Measurements from ENCODE around the gene CCR4. TPM values are rescaled to one million over a fixed set of nuclear protein-coding genes. Genes with fewer than 3 reads are reported as not detected.

The CCR4 gene
- total and polyA plus RNA-seq, 8 donors: 0.73 to 4.2 (median 2.1) TPM

GRCh38 chr3:33001889-33002288 lies 50.4 kb downstream of the CCR4 start:
- TF ChIP-seq, protein P1, sequence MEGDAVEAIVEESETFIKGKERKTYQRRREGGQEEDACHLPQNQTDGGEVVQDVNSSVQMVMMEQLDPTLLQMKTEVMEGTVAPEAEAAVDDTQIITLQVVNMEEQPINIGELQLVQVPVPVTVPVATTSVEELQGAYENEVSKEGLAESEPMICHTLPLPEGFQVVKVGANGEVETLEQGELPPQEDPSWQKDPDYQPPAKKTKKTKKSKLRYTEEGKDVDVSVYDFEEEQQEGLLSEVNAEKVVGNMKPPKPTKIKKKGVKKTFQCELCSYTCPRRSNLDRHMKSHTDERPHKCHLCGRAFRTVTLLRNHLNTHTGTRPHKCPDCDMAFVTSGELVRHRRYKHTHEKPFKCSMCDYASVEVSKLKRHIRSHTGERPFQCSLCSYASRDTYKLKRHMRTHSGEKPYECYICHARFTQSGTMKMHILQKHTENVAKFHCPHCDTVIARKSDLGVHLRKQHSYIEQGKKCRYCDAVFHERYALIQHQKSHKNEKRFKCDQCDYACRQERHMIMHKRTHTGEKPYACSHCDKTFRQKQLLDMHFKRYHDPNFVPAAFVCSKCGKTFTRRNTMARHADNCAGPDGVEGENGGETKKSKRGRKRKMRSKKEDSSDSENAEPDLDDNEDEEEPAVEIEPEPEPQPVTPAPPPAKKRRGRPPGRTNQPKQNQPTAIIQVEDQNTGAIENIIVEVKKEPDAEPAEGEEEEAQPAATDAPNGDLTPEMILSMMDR (IDR thresholded peaks at IDR 0.05): no peak
- no peak for ATAC-seq
- Histone ChIP-seq H3K27ac (no peak overlapping the region), H3K4me1 (no peaks in the 10 kb centered on the region), H3K27me3 (no peaks in the 10 kb centered on the region), H3K4me3 (no peak overlapping the region), H3K9me3 (peaks cover 0 to 2% of the 10 kb centered on the region in 2 donors), H3K36me3 (peaks cover 0 to 71% of the 10 kb centered on the region in 2 donors)
- DNase-seq: no peak
- intact Hi-C loops (cut with DNase I): no loop called here

GRCh38 chr3:33003308-33003707 lies 51.9 kb downstream of the CCR4 start:
- ATAC-seq (no peak), DNase-seq (no peak)
- H3K27ac ChIP-seq: no peak overlapping the region
- intact Hi-C loops (cut with DNase I): no loop called here
- H3K27me3 ChIP-seq: no peaks in the 10 kb centered on the region
- no peak overlapping the region for H3K4me3 ChIP-seq
- H3K4me1 ChIP-seq: no peaks in the 10 kb centered on the region
- TF ChIP-seq, protein P1 (IDR thresholded peaks at IDR 0.05): no peak
- H3K9me3 ChIP-seq: peaks cover 0 to 2% of the 10 kb centered on the region in 2 donors
- H3K36me3 ChIP-seq: peaks cover 0 to 68% of the 10 kb centered on the region in 2 donors

DNA sequence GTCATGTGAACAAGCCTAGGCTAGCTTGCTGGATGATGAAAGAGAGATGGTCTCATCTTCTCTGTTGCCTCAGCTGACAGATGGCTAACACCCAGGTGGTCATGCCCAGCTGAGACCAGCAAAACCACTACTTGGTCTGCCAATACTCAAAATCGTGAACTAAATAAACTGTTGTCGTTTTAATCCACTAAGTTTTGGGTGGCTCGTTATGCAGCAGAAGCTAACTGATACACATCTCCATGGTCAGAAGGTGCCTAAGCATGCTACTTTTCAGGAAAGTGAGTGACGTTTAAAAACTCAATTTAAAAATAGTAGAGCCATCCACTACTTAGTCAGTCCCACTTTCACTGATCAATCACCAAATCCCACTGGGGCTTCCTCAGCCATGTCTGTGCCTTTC lies 52.8 kb downstream of the CCR4 start:
- H3K27ac ChIP-seq: no peak overlapping the region
- H3K9me3 ChIP-seq: peaks cover 0 to 2% of the 10 kb centered on the region in 2 donors
- TF ChIP-seq, protein P1 (IDR thresholded peaks at IDR 0.05): no peak
- DNase-seq (no peak), ATAC-seq (no peak)
- intact Hi-C loops (cut with DNase I): no loop called here
- H3K4me3 ChIP-seq: no peak overlapping the region
- no peaks in the 10 kb centered on the region for H3K4me1 ChIP-seq
- peaks cover 0 to 68% of the 10 kb centered on the region in 2 donors for H3K36me3 ChIP-seq
- H3K27me3 ChIP-seq: no peaks in the 10 kb centered on the region

- ATAC-seq: no peak
- Histone ChIP-seq H3K27me3 (no peaks in the 10 kb centered on the region), H3K27ac (no peak overlapping the region), H3K4me1 (no peaks in the 10 kb centered on the region), H3K9me3 (peaks cover 0 to 2% of the 10 kb centered on the region in 2 donors), H3K4me3 (no peak overlapping the region), H3K36me3 (peaks cover 0 to 68% of the 10 kb centered on the region in 2 donors)
- no peak for DNase-seq
- intact Hi-C loops (cut with DNase I): no loop called here
- TF ChIP-seq, protein P1 (IDR thresholded peaks at IDR 0.05): no peak
Observed at GRCh38 chr3:33004961-33005360, 53.5 kb downstream of the CCR4 start.

Other genes with a start within 250 kb of the CCR4 start
- gene TRIM71, start 133.6 kb upstream of the CCR4 start, total RNA-seq: 1 to 10 TPM; 2.2 to 2.4 TPM
- 1 to 10 TPM; 5.2 to 8.3 (median 6.9) TPM for gene TRIM71, start 133.6 kb upstream of the CCR4 start, polyA plus RNA-seq (ENCODE audit: insufficient read length in 6 of 6)
- 10 to 100 TPM; 90.1 to 93.4 TPM for gene GLB1, start 145.5 kb downstream of the CCR4 start, total RNA-seq
- 10 to 100 TPM; 64.3 to 76.2 (median 71.0) TPM for gene GLB1, start 145.5 kb downstream of the CCR4 start, polyA plus RNA-seq (ENCODE audit: insufficient read length in 6 of 6)
- 10 to 100 TPM; 14.4 to 18.7 TPM for gene TMPPE, start 145.5 kb downstream of the CCR4 start, total RNA-seq
- gene TMPPE, start 145.5 kb downstream of the CCR4 start, polyA plus RNA-seq (ENCODE audit: insufficient read length in 6 of 6): 1 to 10 TPM; 2.0 to 2.4 (median 2.1) TPM
- gene CRTAP, start 162.4 kb downstream of the CCR4 start, total RNA-seq: 100 to 1,000 TPM; 228 to 238 TPM
- 100 to 1,000 TPM; 229 to 248 (median 243) TPM for gene CRTAP, start 162.4 kb downstream of the CCR4 start, polyA plus RNA-seq (ENCODE audit: insufficient read length in 6 of 6)